ES-I3 (cell line): ENCODE results near the gene USP14.

Experiments
- H3K36me3 ChIP-seq: 2 replicates; pipeline ENCODE4 v1.6.1; 2013; ENCODE audit warnings: mild to moderate bottlenecking, low read length, control low read depth, moderate library complexity; ENCODE audit not compliant: insufficient read depth
- H3K4me1 ChIP-seq: 2 replicates; pipeline ENCODE4 v1.6.1; 2013; ENCODE audit warnings: mild to moderate bottlenecking, control low read depth, low read length; ENCODE audit not compliant: insufficient read depth
- H3K9ac ChIP-seq: 2 replicates; pipeline ENCODE4 v1.6.1; 2013; ENCODE audit warnings: low read depth, mild to moderate bottlenecking, low read length, moderate library complexity
- H3K9me3 ChIP-seq: 2 replicates; pipeline ENCODE4 v1.6.1; 2013; ENCODE audit warnings: mild to moderate bottlenecking, low read length, moderate library complexity; ENCODE audit not compliant: control insufficient read depth, insufficient read depth

The USP14 gene

GRCh38 chr18:192801-193200 lies 34.4 kb downstream of the USP14 start:
- Histone ChIP-seq H3K9ac (no peak overlapping the region), H3K4me1 (no peaks in the 10 kb centered on the region), H3K9me3 (no peaks in the 10 kb centered on the region), H3K36me3 (0 out of 2 replicates have a peak, but pooled peaks cover 4% of the 10 kb centered on the region)

- Histone ChIP-seq H3K9ac (no peak overlapping the region), H3K36me3 (peaks cover 8% of the 10 kb centered on the region), H3K4me1 (no peaks in the 10 kb centered on the region), H3K9me3 (no peaks in the 10 kb centered on the region)
These were observed 37.3 kb downstream of the USP14 start for GRCh38 chr18:195651-196050.

GRCh38 chr18:199214-199613 lies 40.9 kb downstream of the USP14 start:
- Histone ChIP-seq H3K9ac (no peak overlapping the region), H3K9me3 (no peaks in the 10 kb centered on the region), H3K36me3 (peaks cover 23% of the 10 kb centered on the region), H3K4me1 (no peaks in the 10 kb centered on the region)

GRCh38 chr18:199768-200167 lies 41.4 kb downstream of the USP14 start:
- H3K36me3 ChIP-seq = peaks cover 23% of the 10 kb centered on the region
- H3K9me3 ChIP-seq = no peaks in the 10 kb centered on the region
- no peaks in the 10 kb centered on the region for H3K4me1 ChIP-seq
- no peak overlapping the region for H3K9ac ChIP-seq

- Histone ChIP-seq H3K36me3 (peaks cover 21% of the 10 kb centered on the region), H3K4me1 (peaks cover 7% of the 10 kb centered on the region; the same call in 1 of the 2 replicates), H3K9me3 (no peaks in the 10 kb centered on the region), H3K9ac (no peak overlapping the region)
These were observed 51.7 kb downstream of the USP14 start for GRCh38 chr18:210075-210474.

- Histone ChIP-seq H3K9ac (no peak overlapping the region), H3K36me3 (peaks cover 18% of the 10 kb centered on the region), H3K4me1 (peaks cover 7% of the 10 kb centered on the region; the same call in 1 of the 2 replicates), H3K9me3 (no peaks in the 10 kb centered on the region)
These were observed 52.4 kb downstream of the USP14 start for GRCh38 chr18:210733-211132.

GRCh38 chr18:211582-211981 lies 53.2 kb downstream of the USP14 start:
- no peaks in the 10 kb centered on the region for H3K9me3 ChIP-seq
- peaks cover 7% of the 10 kb centered on the region; the same call in 1 of the 2 replicates for H3K4me1 ChIP-seq
- H3K9ac ChIP-seq = no peak overlapping the region
- H3K36me3 ChIP-seq = peaks cover 23% of the 10 kb centered on the region

GRCh38 chr18:212780-213179 lies 54.4 kb downstream of the USP14 start:
- H3K4me1 ChIP-seq = peaks cover 7% of the 10 kb centered on the region; the same call in 1 of the 2 replicates
- H3K9ac ChIP-seq = no peak overlapping the region
- no peaks in the 10 kb centered on the region for H3K9me3 ChIP-seq
- H3K36me3 ChIP-seq = peaks cover 26% of the 10 kb centered on the region

- peaks cover 26% of the 10 kb centered on the region for H3K36me3 ChIP-seq
- H3K9me3 ChIP-seq = no peaks in the 10 kb centered on the region
- peaks cover 7% of the 10 kb centered on the region; the same call in 1 of the 2 replicates for H3K4me1 ChIP-seq
- no peak overlapping the region for H3K9ac ChIP-seq
These were observed 55.1 kb downstream of the USP14 start for GRCh38 chr18:213505-213904.

GRCh38 chr18:213966-214365 lies 55.6 kb downstream of the USP14 start:
- Histone ChIP-seq H3K9me3 (no peaks in the 10 kb centered on the region), H3K36me3 (peaks cover 26% of the 10 kb centered on the region), H3K4me1 (peaks cover 7% of the 10 kb centered on the region; the same call in 1 of the 2 replicates), H3K9ac (no peak overlapping the region)

GRCh38 chr18:215448-216010 lies 57.2 kb downstream of the USP14 start:
- peaks cover 26% of the 10 kb centered on the region for H3K36me3 ChIP-seq
- no peak overlapping the region for H3K9ac ChIP-seq
- no peaks in the 10 kb centered on the region for H3K9me3 ChIP-seq
- H3K4me1 ChIP-seq = no peaks in the 10 kb centered on the region

- Histone ChIP-seq H3K4me1 (no peaks in the 10 kb centered on the region), H3K36me3 (peaks cover 17% of the 10 kb centered on the region)
These were observed 59.4 kb downstream of the USP14 start for GRCh38 chr18:217532-218336.

GRCh38 chr18:220708-221107 lies 62.4 kb downstream of the USP14 start:
- Histone ChIP-seq H3K9me3 (no peaks in the 10 kb centered on the region), H3K36me3 (peaks cover 14% of the 10 kb centered on the region), H3K9ac (no peak overlapping the region), H3K4me1 (no peaks in the 10 kb centered on the region)

More at GRCh38 chr18:217532-218336, 59.4 kb downstream of the USP14 start:
- no peak overlapping the region for H3K9ac ChIP-seq
- no peaks in the 10 kb centered on the region for H3K9me3 ChIP-seq

- H3K9me3 ChIP-seq = no peaks in the 10 kb centered on the region
- no peaks in the 10 kb centered on the region for H3K4me1 ChIP-seq
- H3K9ac ChIP-seq = no peak overlapping the region
- H3K36me3 ChIP-seq = peaks cover 16% of the 10 kb centered on the region
These were observed 67.4 kb downstream of the USP14 start for GRCh38 chr18:225745-226144.

- H3K36me3 ChIP-seq = peaks cover 16% of the 10 kb centered on the region
- no peaks in the 10 kb centered on the region for H3K9me3 ChIP-seq
- no peak overlapping the region for H3K9ac ChIP-seq
- no peaks in the 10 kb centered on the region for H3K4me1 ChIP-seq
These were observed 69.0 kb downstream of the USP14 start for GRCh38 chr18:227374-227773.
